DND-41 (cell line): Measurements from ENCODE around the gene FAM174C.

Experiments
- ATAC-seq: fragments of 200-7000 bp; cut with Tn5 transposase; 3 replicates; pipeline ENCODE4 v1.9.1; 2021; ENCODE audit warnings: low read depth; ENCODE audit not compliant: insufficient read depth
- DNase-seq: peaks from one replicate; pipeline ENCODE4 v3.0.0-alpha.2; 2020
- H2AFZ ChIP-seq: 2 replicates; pipeline ENCODE4 v1.6.0; 2012; ENCODE audit warnings: low read depth, low read length
- H3K27ac ChIP-seq: 2 replicates; pipeline ENCODE4 v1.5.1; 2012; ENCODE audit warnings: low read length, inconsistent platforms
- H3K27me3 ChIP-seq: fragments of 200-600 bp; sonication (generic); 2 replicates; pipeline ENCODE4 v1.6.0; 2012; ENCODE audit warnings: low read length, mild to moderate bottlenecking, inconsistent platforms; ENCODE audit not compliant: insufficient read depth, poor library complexity
- H3K36me3 ChIP-seq: 2 replicates; pipeline ENCODE4 v1.5.1; 2012; ENCODE audit warnings: low read length, inconsistent platforms; ENCODE audit not compliant: insufficient read depth
- H3K4me1 ChIP-seq: 2 replicates; pipeline ENCODE4 v1.5.1; 2012; ENCODE audit warnings: mild to moderate bottlenecking, low read length; ENCODE audit not compliant: insufficient read depth
- H3K4me2 ChIP-seq: 2 replicates; pipeline ENCODE4 v1.6.0; 2012; ENCODE audit warnings: mild to moderate bottlenecking, moderate library complexity, low read length, inconsistent platforms; ENCODE audit not compliant: insufficient read depth
- H3K4me3 ChIP-seq, 2 experiments: fragments of 200-600 bp in 1 of 2; shearing (Covaris generic) in 1 of 2; 2 replicates each; pipeline ENCODE4 v1.5.1; 2012 to 2016; ENCODE audit warnings: inconsistent platforms in 2 of 2, low read length in 2 of 2, mild to moderate bottlenecking in 2 of 2, low read depth in 1 of 2, moderate library complexity in 1 of 2
- H3K79me2 ChIP-seq: 2 replicates; pipeline ENCODE4 v1.6.0; 2012; ENCODE audit warnings: low read length, inconsistent platforms; ENCODE audit not compliant: insufficient read depth
- H3K9ac ChIP-seq: 2 replicates; pipeline ENCODE4 v1.6.0; 2012; ENCODE audit warnings: low read depth, mild to moderate bottlenecking, inconsistent platforms, low read length, moderate library complexity
- H3K9me3 ChIP-seq: 2 replicates; pipeline ENCODE4 v1.5.1; 2012; ENCODE audit warnings: low read length, moderate library complexity, mild to moderate bottlenecking, inconsistent platforms; ENCODE audit not compliant: insufficient read depth, severe bottlenecking
- H4K20me1 ChIP-seq: 2 replicates; pipeline ENCODE4 v1.6.0; 2012; ENCODE audit warnings: low read length; ENCODE audit not compliant: insufficient read depth
- EZH2 ChIP-seq: IDR thresholded peaks from 3 replicates; pipeline ENCODE4 v1.6.1; 2012; ENCODE audit warnings: borderline replicate concordance, low read depth, mild to moderate bottlenecking, moderate library complexity, low read length, inconsistent platforms; ENCODE audit not compliant: severe bottlenecking
- TF ChIP-seq, protein P1 (sequence below): IDR thresholded peaks from 2 replicates; pipeline ENCODE4 v1.5.1; 2012; ENCODE audit warnings: borderline replicate concordance, low read length, moderate library complexity, mild to moderate bottlenecking; ENCODE audit not compliant: poor library complexity, severe bottlenecking; ENCODE audit errors: extremely low read depth

FAM174C gene

DNA sequence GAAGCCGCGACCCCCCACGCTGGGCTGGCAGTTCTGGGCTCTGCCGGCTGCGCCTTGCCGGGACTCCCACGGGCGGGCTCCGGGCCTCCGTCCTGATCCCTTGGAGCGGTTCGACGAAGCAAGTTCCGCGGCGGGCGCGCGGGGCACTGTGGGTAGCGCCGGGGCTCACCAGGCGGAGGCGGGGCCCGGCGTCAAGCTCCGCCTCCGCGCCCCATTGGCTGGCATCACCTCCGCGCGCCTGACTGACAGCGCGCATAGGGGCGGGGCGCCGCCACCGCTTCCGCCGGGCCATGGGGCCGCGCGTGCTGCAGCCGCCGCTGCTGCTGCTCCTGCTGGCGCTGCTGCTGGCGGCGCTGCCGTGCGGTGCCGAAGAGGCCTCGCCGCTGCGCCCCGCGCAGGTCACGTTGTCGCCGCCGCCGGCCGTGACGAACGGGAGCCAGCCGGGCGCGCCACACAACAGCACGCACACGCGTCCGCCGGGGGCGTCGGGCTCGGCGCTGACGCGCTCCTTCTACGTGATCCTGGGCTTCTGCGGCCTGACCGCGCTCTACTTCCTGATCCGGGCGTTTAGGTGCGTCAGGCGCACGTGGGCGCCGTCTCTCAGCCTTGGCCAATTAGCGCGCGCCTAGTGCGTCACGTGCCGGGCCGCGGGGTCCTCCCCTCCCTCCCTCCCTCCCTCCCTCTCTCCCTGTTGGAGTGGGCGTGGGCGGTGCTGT lies at the start of gene FAM174C:
Gene FAM174C, plus strand, starts transcription at position 271 of the 716 bp plus-strand sequence. Its CDS starts 20 bp downstream, at position 291.
- ATAC-seq (peak; percentile 79), DNase-seq (peak; percentile 97)
- Histone ChIP-seq H3K27me3 (no peaks in the 10 kb centered on the region), H3K36me3 (peaks cover 83% of the 10 kb centered on the region), H3K9ac (peak within 1 kb of the TSS; percentile 99), H3K4me3 (peak within 1 kb of the TSS; percentile 51 to 73), H3K4me2 (peak within 1 kb of the TSS; percentile 83), H3K4me1 (peaks cover 64% of the 10 kb centered on the region), H3K79me2 (peaks cover 64% of the 10 kb centered on the region), H3K27ac (peak within 1 kb of the TSS; percentile 100), H4K20me1 (peaks cover 77% of the 10 kb centered on the region), H2AFZ (peak within 1 kb of the TSS; percentile 82), H3K9me3 (no peaks in the 10 kb centered on the region)
- TF ChIP-seq, protein P1, sequence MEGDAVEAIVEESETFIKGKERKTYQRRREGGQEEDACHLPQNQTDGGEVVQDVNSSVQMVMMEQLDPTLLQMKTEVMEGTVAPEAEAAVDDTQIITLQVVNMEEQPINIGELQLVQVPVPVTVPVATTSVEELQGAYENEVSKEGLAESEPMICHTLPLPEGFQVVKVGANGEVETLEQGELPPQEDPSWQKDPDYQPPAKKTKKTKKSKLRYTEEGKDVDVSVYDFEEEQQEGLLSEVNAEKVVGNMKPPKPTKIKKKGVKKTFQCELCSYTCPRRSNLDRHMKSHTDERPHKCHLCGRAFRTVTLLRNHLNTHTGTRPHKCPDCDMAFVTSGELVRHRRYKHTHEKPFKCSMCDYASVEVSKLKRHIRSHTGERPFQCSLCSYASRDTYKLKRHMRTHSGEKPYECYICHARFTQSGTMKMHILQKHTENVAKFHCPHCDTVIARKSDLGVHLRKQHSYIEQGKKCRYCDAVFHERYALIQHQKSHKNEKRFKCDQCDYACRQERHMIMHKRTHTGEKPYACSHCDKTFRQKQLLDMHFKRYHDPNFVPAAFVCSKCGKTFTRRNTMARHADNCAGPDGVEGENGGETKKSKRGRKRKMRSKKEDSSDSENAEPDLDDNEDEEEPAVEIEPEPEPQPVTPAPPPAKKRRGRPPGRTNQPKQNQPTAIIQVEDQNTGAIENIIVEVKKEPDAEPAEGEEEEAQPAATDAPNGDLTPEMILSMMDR = peak; percentile 23
- TF ChIP-seq EZH2 = no peak

DNA sequence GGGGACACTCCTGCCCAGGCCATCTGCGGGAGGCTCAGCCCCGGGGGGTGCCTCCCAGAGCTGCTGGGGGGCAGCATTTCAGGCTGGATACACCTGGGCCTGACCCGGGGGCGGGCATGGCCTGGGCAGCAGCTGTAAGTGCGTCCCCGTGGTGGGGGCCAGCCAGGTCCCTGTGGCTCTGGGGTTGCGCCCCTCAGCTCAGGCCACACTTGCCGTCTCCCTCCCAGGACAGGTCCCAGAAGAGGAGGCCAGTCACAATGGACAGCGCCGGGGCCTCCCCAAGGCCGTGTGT lies 49.2 kb upstream of the FAM174C start:
- Histone ChIP-seq H4K20me1 (peaks cover 18% of the 10 kb centered on the region), H3K4me2 (no peak overlapping the region), H3K79me2 (no peaks in the 10 kb centered on the region), H3K4me1 (no peaks in the 10 kb centered on the region), H3K9me3 (no peaks in the 10 kb centered on the region), H3K4me3 (no peak overlapping the region), H3K27me3 (no peaks in the 10 kb centered on the region), H2AFZ (no peak overlapping the region), H3K36me3 (peaks cover 63% of the 10 kb centered on the region), H3K9ac (no peak overlapping the region), H3K27ac (no peak overlapping the region)
- DNase-seq (no peak), ATAC-seq (no peak)
- TF ChIP-seq, protein P1 = no peak
- TF ChIP-seq EZH2 = no peak

GRCh38 chr19:1226522-1227303 lies 48.6 kb upstream of the FAM174C start:
- Histone ChIP-seq H3K9ac (no peak overlapping the region), H3K4me3 (no peak overlapping the region), H3K79me2 (no peaks in the 10 kb centered on the region), H3K36me3 (peaks cover 58% of the 10 kb centered on the region), H3K4me1 (no peaks in the 10 kb centered on the region), H3K27ac (no peak overlapping the region), H3K9me3 (no peaks in the 10 kb centered on the region), H3K27me3 (no peaks in the 10 kb centered on the region), H3K4me2 (no peak overlapping the region), H4K20me1 (peaks cover 17% of the 10 kb centered on the region), H2AFZ (no peak overlapping the region)
- TF ChIP-seq EZH2 = no peak
- TF ChIP-seq, protein P1 = no peak
- DNase-seq (no peak), ATAC-seq (no peak)
